Esophagus squamous epithelium (tissue), 4 donors: ENCODE measurements around the gene CAMK1D.

ENCODE experiments used
- POLR2A ChIP-seq, 4 donors: fragments of 450-650 bp; IDR thresholded peaks; one replicate each; pipeline ENCODE4 v1.6.1; 2017; ENCODE audit warnings: antibody characterized with exemption in 4 of 4, mild to moderate bottlenecking in 4 of 4, moderate library complexity in 3 of 4
- TF ChIP-seq, protein P1 (sequence below), 6 experiments: fragments of 450-650 bp in 4 of 6; fragments of 200-600 bp in 2 of 6; sonication (generic) in 2 of 6; IDR thresholded peaks; one replicate each; pipeline ENCODE4 v1.5.1; 2016 to 2019; ENCODE audit warnings: antibody characterized with exemption in 6 of 6, mild to moderate bottlenecking in 4 of 6, moderate library complexity in 4 of 6

GRCh38 chr10:12444981-12445700 is 95.8 kb downstream of the CAMK1D start:
- TF ChIP-seq, protein P1, sequence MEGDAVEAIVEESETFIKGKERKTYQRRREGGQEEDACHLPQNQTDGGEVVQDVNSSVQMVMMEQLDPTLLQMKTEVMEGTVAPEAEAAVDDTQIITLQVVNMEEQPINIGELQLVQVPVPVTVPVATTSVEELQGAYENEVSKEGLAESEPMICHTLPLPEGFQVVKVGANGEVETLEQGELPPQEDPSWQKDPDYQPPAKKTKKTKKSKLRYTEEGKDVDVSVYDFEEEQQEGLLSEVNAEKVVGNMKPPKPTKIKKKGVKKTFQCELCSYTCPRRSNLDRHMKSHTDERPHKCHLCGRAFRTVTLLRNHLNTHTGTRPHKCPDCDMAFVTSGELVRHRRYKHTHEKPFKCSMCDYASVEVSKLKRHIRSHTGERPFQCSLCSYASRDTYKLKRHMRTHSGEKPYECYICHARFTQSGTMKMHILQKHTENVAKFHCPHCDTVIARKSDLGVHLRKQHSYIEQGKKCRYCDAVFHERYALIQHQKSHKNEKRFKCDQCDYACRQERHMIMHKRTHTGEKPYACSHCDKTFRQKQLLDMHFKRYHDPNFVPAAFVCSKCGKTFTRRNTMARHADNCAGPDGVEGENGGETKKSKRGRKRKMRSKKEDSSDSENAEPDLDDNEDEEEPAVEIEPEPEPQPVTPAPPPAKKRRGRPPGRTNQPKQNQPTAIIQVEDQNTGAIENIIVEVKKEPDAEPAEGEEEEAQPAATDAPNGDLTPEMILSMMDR (IDR thresholded peaks at IDR 0.05), result no peak
- no peak for TF ChIP-seq POLR2A (IDR thresholded peaks at IDR 0.05)
